PC-9 (cell line): ENCODE measurements around the gene SEMA4C. TPM values are rescaled to one million over a fixed set of nuclear protein-coding genes. Genes with fewer than 3 reads are reported as not detected.

Experiments used
- BruUV-seq: library from RNA; stranded (reverse); fragments of 400-500 nt; replicated peaks from 2 replicates; lab custom pipeline; 2021; lab: Mats Ljungman, UMichigan
- CTCF ChIA-PET: fragments of 300-600 bp; sonication (Branson Sonifier 250); formaldehyde crosslinking; loops from one replicate; lab custom pipeline; 2022; ENCODE audit warnings: antibody characterized with exemption; lab: Charles Lee
- POLR2A ChIA-PET: fragments of 300-600 bp; sonication (Branson Sonifier 250); formaldehyde crosslinking; loops from one replicate; lab custom pipeline; 2022; ENCODE audit warnings: antibody characterized with exemption; ENCODE audit not compliant: unreplicated experiment; lab: Charles Lee
- DNase-seq, 2 experiments: peaks; one replicate each; pipeline versions ENCODE4 v3.0.0 to v3.0.0-alpha.2; 2015 to 2022; ENCODE audit warnings: mixed read lengths in 1 of 2
- H2AFZ ChIP-seq: fragments of 200-600 bp; sonication (generic); 2 replicates; pipeline ENCODE4 v1.8.1; 2017; ENCODE audit warnings: antibody characterized with exemption
- H3F3A ChIP-seq: fragments of 200-600 bp; sonication (generic); 2 replicates; pipeline ENCODE4 v1.8.1; 2017; ENCODE audit warnings: antibody characterized with exemption, mild to moderate bottlenecking, low read depth; ENCODE audit not compliant: insufficient read depth
- H3K27ac ChIP-seq: fragments of 200-600 bp; sonication (generic); 2 replicates; pipeline ENCODE4 v1.6.1; 2016; ENCODE audit warnings: mixed run types
- H3K27me3 ChIP-seq: fragments of 200-600 bp; sonication (generic); 2 replicates; pipeline ENCODE4 v1.6.1; 2016; ENCODE audit warnings: low read depth, mixed run types; ENCODE audit not compliant: insufficient read depth
- H3K36me3 ChIP-seq: fragments of 200-600 bp; sonication (generic); 2 replicates; pipeline ENCODE4 v1.6.1; 2016; ENCODE audit warnings: low read depth, mixed run types
- H3K4me1 ChIP-seq: fragments of 200-600 bp; sonication (generic); replicated peaks from 2 replicates; pipeline ENCODE4 v1.6.1; 2016; ENCODE audit warnings: mixed run types; ENCODE audit not compliant: insufficient read depth
- H3K4me2 ChIP-seq: fragments of 200-600 bp; sonication (generic); 2 replicates; pipeline ENCODE4 v1.6.1; 2017; ENCODE audit warnings: mixed run types
- H3K4me3 ChIP-seq: fragments of 200-600 bp; sonication (generic); 2 replicates; pipeline ENCODE4 v1.6.1; 2016; ENCODE audit warnings: mixed run types
- H3K79me2 ChIP-seq: fragments of 200-600 bp; sonication (generic); 2 replicates; pipeline ENCODE4 v1.6.1; 2017; ENCODE audit warnings: low read depth, mixed run types
- H3K9me2 ChIP-seq: fragments of 200-600 bp; sonication (generic); 2 replicates; pipeline ENCODE4 v1.8.1; 2017; ENCODE audit warnings: mild to moderate bottlenecking; ENCODE audit not compliant: insufficient read depth
- H3K9me3 ChIP-seq: fragments of 200-600 bp; sonication (generic); 2 replicates; pipeline ENCODE4 v1.8.1; 2016; ENCODE audit warnings: low read depth; ENCODE audit not compliant: insufficient read depth
- H4K20me1 ChIP-seq: fragments of 200-600 bp; sonication (generic); 2 replicates; pipeline ENCODE4 v1.8.1; 2017; ENCODE audit not compliant: insufficient read depth
- EZH2 ChIP-seq: fragments of 200-600 bp; sonication (generic); IDR thresholded peaks from 2 replicates; pipeline ENCODE4 v1.8.0; 2017; ENCODE audit warnings: antibody characterized with exemption, low read depth
- intact Hi-C: fragments of 100-400 bp; cut with micrococcal nuclease; formaldehyde crosslinking; loops from one replicate; pipeline ENCODE4 v1.10.0; 2022; ENCODE audit not compliant: unreplicated experiment
- total RNA-seq: library from RNA; stranded (reverse); gene quantifications from 2 replicates; pipeline ENCODE4 v1.2.3, GENCODE V29; 2021
- TF ChIP-seq, protein P1 (sequence below): fragments of 200-600 bp; sonication (generic); conservative IDR thresholded peaks from 2 replicates; pipeline ENCODE4 v1.6.1; 2017; ENCODE audit warnings: mixed run types, antibody characterized with exemption, mild to moderate bottlenecking, moderate library complexity

The SEMA4C gene
- total RNA-seq, 1 experiment from 2014 or later, result 52.8 TPM

DNA sequence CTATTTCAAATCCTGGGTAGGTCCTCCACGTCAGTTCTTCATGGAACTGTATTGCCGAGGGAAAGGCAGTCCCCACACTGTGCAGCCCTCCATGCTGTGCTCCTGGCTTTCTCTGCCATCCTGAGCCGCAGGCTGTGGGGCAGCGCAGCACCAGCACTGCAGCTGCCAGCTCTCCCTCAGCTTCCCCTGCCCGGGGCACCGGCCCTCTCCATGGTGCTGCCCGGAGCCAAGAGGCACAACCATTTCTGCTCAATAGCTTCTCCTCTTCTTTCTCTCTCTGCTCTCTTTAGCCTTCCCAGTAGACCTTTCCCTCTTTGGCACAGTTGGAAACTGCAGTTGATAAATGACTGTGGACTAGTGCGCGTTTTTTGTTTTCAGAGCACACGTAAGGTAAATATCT, 38.2 kb downstream of the SEMA4C start:
- TF ChIP-seq, protein P1, sequence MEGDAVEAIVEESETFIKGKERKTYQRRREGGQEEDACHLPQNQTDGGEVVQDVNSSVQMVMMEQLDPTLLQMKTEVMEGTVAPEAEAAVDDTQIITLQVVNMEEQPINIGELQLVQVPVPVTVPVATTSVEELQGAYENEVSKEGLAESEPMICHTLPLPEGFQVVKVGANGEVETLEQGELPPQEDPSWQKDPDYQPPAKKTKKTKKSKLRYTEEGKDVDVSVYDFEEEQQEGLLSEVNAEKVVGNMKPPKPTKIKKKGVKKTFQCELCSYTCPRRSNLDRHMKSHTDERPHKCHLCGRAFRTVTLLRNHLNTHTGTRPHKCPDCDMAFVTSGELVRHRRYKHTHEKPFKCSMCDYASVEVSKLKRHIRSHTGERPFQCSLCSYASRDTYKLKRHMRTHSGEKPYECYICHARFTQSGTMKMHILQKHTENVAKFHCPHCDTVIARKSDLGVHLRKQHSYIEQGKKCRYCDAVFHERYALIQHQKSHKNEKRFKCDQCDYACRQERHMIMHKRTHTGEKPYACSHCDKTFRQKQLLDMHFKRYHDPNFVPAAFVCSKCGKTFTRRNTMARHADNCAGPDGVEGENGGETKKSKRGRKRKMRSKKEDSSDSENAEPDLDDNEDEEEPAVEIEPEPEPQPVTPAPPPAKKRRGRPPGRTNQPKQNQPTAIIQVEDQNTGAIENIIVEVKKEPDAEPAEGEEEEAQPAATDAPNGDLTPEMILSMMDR, result no peak
- no peak for TF ChIP-seq EZH2
- Histone ChIP-seq H3K27ac (peak overlapping the region; percentile 86), H3K36me3 (peaks cover 15% of the 10 kb centered on the region), H4K20me1 (no peaks in the 10 kb centered on the region), H3F3A (peaks cover 34% of the 10 kb centered on the region), H3K4me3 (no peak overlapping the region), H3K4me2 (0 out of 2 replicates have a peak overlapping the region, but pooled peaks have one; percentile 72), H3K27me3 (no peaks in the 10 kb centered on the region), H3K9me2 (no peaks in the 10 kb centered on the region), H3K9me3 (no peaks in the 10 kb centered on the region), H3K79me2 (no peaks in the 10 kb centered on the region), H3K4me1 (peaks cover 25% of the 10 kb centered on the region), H2AFZ (no peak overlapping the region)
- CTCF ChIA-PET, result interaction anchor here (0.6 kb wide), 1 partner anchor 469 kb away, joined by 3 read pairs; no protein-coding TSS in a partner anchor
- POLR2A ChIA-PET, result no interaction called here
- intact Hi-C loops, result loop anchor here (1.0 to 2.0 kb wide), 2 partner anchors 15 to 27 kb away; partner anchors contain the start of genes ANKRD39 and CNNM3
- DNase-seq, result peak in 1 of 2 experiments; percentile 27
- BruUV-seq, result no TSS peak

DNA sequence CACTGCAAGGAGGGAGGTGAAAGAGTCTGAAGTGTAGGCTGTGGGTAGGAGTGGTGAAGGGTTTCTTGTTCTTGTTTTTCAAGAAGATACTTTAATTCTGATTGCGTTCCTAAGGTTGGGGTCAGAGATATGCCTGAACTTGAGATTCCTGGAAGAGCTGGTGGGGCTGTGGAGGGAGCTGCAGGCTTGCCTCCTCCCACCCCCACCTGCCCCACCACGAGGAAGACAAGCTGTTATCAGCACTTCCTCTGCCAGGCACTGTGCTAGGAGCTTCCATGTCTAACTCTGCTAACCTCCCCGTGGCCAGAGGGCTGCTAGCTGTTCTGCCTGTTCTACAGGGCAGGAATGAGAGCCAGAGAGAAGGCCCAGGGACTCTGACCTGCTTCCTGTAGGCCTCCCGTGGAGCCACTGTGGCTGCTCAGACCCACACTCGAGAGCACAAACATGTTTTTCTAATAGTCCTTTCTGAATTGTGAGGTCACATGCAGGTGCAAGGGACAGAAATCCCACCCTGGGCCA, 39.8 kb downstream of the SEMA4C start:
- CTCF ChIA-PET, result no interaction called here
- intact Hi-C loops, result no loop called here
- POLR2A ChIA-PET, result no interaction called here

DNA sequence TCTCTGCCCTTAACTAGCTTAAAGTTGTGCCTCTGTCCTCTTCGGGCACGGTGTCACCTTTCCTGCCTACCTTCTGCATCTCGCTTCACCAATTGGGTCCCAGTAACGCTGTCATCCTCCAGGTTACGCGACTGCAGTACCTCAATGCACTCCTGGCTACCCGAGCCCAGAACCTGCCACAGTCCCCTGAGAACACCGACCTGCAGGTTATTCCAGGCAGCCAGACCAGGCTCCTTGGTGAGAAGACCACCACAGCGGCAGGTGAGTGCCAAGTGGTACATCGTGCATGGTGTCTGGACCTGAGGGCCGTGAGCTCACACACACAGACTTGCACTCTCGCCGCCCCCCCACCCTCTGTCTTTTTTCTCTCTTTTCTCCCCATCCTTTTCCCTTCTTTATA, 41.0 kb downstream of the SEMA4C start:
- Histone ChIP-seq H3K79me2 (no peaks in the 10 kb centered on the region; the same call in 1 of the 2 replicates), H3K36me3 (peaks cover 7% of the 10 kb centered on the region; the same call in 1 of the 2 replicates), H3K27ac (no peak overlapping the region), H3K4me2 (no peak overlapping the region), H2AFZ (no peak overlapping the region), H3K4me1 (peaks cover 29% of the 10 kb centered on the region), H3K9me2 (no peaks in the 10 kb centered on the region), H3K4me3 (no peak overlapping the region), H3K27me3 (no peaks in the 10 kb centered on the region), H3K9me3 (no peaks in the 10 kb centered on the region), H4K20me1 (0 out of 2 replicates have a peak, but pooled peaks cover 4% of the 10 kb centered on the region), H3F3A (peaks cover 37% of the 10 kb centered on the region)
- no peak for DNase-seq
- TF ChIP-seq, protein P1, result no peak
- TF ChIP-seq EZH2, result no peak
- ChIA-PET POLR2A (no interaction called here), CTCF (no interaction called here)
- intact Hi-C loops, result no loop called here
- BruUV-seq, result no TSS peak

More for the DNA sequence above, 39.8 kb downstream of the SEMA4C start:
- Histone ChIP-seq H3K9me2 (no peaks in the 10 kb centered on the region), H3F3A (peaks cover 34% of the 10 kb centered on the region), H3K4me1 (peaks cover 25% of the 10 kb centered on the region), H3K27ac (no peak overlapping the region), H3K9me3 (no peaks in the 10 kb centered on the region), H2AFZ (no peak overlapping the region), H3K27me3 (no peaks in the 10 kb centered on the region), H4K20me1 (0 out of 2 replicates have a peak, but pooled peaks cover 4% of the 10 kb centered on the region), H3K79me2 (no peaks in the 10 kb centered on the region), H3K4me2 (no peak overlapping the region), H3K36me3 (peaks cover 15% of the 10 kb centered on the region), H3K4me3 (no peak overlapping the region)
- TF ChIP-seq, protein P1, result no peak
- TF ChIP-seq EZH2, result no peak
- no peak for DNase-seq
- no TSS peak for BruUV-seq
